Uterus (tissue), 4 donors: ENCODE results near the gene SNCAIP. TPM values are rescaled to one million over a fixed set of nuclear protein-coding genes. Genes with fewer than 3 reads are reported as not detected.

ENCODE experiments used
- DNase-seq, 2 donors: peaks; one replicate each; pipeline ENCODE4 v3.0.0-alpha.2; 2019 to 2020
- H3K27ac ChIP-seq, 2 donors: fragments of 200-600 bp; sonication (generic); 1 replicate in 1 of 2; 2 replicates in 1 of 2; pipeline ENCODE4 v1.5.1; 2016 to 2018
- H3K27me3 ChIP-seq, 2 donors: fragments of 200-600 bp; sonication (generic); one replicate each; pipeline ENCODE4 v1.5.1; 2018 to 2019; ENCODE audit warnings: control low read depth in 1 of 2
- H3K36me3 ChIP-seq, 2 donors: fragments of 200-600 bp; sonication (generic); one replicate each; pipeline ENCODE4 v1.5.1; 2019; ENCODE audit warnings: control low read depth in 1 of 2
- H3K4me1 ChIP-seq, 2 donors: fragments of 200-600 bp; sonication (generic); one replicate each; pipeline ENCODE4 v1.5.1; 2018 to 2019; ENCODE audit warnings: control low read depth in 1 of 2
- H3K4me3 ChIP-seq, 2 donors: fragments of 200-600 bp; sonication (generic); 1 replicate in 1 of 2; 2 replicates in 1 of 2; pipeline ENCODE4 v1.5.1; 2018 to 2019; ENCODE audit warnings: mild to moderate bottlenecking in 1 of 2
- H3K9me3 ChIP-seq, 2 donors: fragments of 200-600 bp; sonication (generic); one replicate each; pipeline ENCODE4 v1.5.1; 2019; ENCODE audit warnings: control low read depth in 1 of 2
- CTCF ChIP-seq, 4 experiments: fragments of 200-600 bp in 2 of 4; fragments of 450-650 bp in 2 of 4; sonication (generic) in 2 of 4; IDR thresholded peaks; one replicate each; pipeline ENCODE4 v1.5.1; 2016 to 2019; ENCODE audit warnings: antibody characterized with exemption in 4 of 4, mild to moderate bottlenecking in 2 of 4, moderate library complexity in 1 of 4
- POLR2A ChIP-seq, 2 donors: fragments of 450-650 bp; IDR thresholded peaks; one replicate each; pipeline ENCODE4 v1.6.1; 2016; ENCODE audit warnings: antibody characterized with exemption in 2 of 2, mild to moderate bottlenecking in 1 of 2, moderate library complexity in 1 of 2
- intact Hi-C: fragments of 100-400 bp; cut with DNase I; formaldehyde crosslinking; loops from one replicate; pipeline ENCODE4 v1.15.1; 2023; ENCODE audit warnings: low total_unique reads
- total RNA-seq, 4 donors: library from RNA; depleted of rRNA in 3 of 4; stranded (reverse); fragments of >200 nt in 3 of 4; gene quantifications; one replicate each; pipeline versions ENCODE4 v1.1.0 to v1.2.4, GENCODE V29; 2014 to 2023
- donor health status: DM: yes; HTN: yes; CAD: no.

The SNCAIP gene
- total RNA-seq, 4 donors from 2014 or later, result 15.3 to 104 (median 35.0) TPM

DNA sequence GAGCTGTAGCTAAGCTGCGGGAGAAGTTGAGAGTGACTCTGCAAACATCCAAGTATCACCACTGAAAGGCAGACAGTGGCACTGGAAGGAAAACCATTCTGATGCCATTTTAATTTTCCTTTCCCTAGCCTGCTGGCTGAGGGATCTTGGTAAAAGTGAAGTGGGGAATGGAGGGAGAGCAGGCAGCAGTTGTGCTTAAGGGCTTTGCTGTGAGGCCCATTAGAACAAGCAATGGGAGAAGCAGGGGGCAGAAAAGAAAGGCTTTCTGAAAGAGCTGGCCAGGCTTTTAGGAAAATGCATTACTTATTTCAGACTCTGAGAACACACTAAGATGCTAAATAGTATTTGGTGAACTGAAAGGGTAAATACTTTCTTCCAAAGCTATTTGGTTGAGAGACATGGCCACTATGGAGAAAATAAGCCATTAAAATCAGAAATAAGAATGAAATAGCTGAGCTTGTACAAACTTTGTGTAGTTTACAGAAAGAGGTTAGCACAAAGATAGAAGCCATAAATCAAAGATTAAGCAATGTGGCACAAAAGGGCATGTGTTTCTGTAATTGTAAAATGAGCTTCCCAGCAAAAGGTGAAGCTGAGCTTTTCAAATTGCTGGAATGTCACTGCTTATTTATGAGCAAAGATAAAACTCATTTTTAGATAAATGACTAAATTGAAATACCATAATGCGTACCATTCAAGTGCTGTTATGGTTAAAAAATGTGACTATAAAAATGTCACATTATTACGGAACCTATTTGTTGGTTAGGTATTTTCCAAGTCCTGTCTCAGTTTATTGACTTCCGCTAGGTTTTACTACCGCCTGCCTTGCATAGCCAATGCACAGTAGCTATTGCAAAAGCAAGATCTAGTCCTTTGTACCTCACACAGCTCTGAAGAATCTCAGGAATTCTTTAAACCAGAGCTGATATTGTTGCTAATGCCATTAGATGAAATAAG is 20.8 kb downstream of the SNCAIP start:
- Histone ChIP-seq H3K4me1 (no peaks in the 10 kb centered on the region), H3K9me3 (no peaks in the 10 kb centered on the region), H3K27me3 (no peaks in the 10 kb centered on the region), H3K27ac (no peak overlapping the region), H3K36me3 (no peaks in the 10 kb centered on the region), H3K4me3 (no peak overlapping the region)
- TF ChIP-seq CTCF (IDR thresholded peaks at IDR 0.05), result no peak
- TF ChIP-seq POLR2A (IDR thresholded peaks at IDR 0.05), result no peak
- intact Hi-C loops, result no loop called here
- no peak for DNase-seq

DNA sequence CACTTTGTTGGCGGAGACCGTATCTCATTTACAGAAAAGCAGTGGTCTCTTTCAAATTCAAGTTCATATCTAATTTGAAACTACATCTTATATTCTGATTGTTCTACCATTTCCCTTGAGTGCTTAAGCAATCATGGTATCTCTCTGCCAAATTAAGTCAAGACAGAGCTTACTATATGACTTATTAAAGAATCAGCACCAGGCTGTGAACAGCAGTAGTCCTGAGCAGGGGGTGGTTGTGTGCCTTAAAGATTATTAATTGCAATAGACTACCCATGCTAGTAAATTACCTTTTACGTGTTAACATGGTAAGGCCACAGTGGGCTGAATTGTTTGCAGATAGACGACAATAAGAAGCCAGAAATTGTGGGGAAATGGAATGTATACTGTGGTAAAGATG is 21.5 kb downstream of the SNCAIP start:
- H3K27me3 ChIP-seq, result no peaks in the 10 kb centered on the region
- no peaks in the 10 kb centered on the region for H3K9me3 ChIP-seq
- H3K36me3 ChIP-seq, result no peaks in the 10 kb centered on the region
- no peak overlapping the region for H3K27ac ChIP-seq
- no peak for DNase-seq
- no peak for TF ChIP-seq POLR2A (IDR thresholded peaks at IDR 0.05)
- TF ChIP-seq CTCF (IDR thresholded peaks at IDR 0.05), result no peak
- no peaks in the 10 kb centered on the region for H3K4me1 ChIP-seq
- intact Hi-C loops, result no loop called here
- no peak overlapping the region for H3K4me3 ChIP-seq

DNA sequence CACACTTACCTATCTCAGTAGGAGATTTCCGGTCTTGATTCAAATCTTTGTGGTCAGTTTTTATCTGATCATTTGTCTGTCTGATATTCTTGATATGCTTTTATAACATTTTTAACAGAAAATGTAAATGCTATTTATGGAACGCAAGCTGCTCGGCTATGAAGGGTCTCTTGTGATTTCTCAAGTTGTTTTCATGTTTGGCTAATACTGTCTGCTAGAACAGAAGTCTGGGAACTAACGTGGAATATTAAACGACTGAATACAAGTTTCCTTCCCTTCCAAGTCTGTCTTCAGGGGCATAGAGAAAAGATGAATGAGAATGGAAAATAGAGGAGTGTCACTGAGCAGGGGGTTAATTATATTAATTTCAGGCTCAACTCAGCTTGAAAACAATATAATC is 27.6 kb downstream of the SNCAIP start:
- Histone ChIP-seq H3K4me1 (peaks cover 0 to 4% of the 10 kb centered on the region in 2 donors), H3K27ac (no peak overlapping the region), H3K4me3 (no peak overlapping the region), H3K36me3 (no peaks in the 10 kb centered on the region), H3K9me3 (no peaks in the 10 kb centered on the region), H3K27me3 (no peaks in the 10 kb centered on the region)
- intact Hi-C loops, result no loop called here
- DNase-seq, result no peak
- TF ChIP-seq CTCF (IDR thresholded peaks at IDR 0.05), result no peak

- H3K4me1 ChIP-seq, result peaks cover 0 to 4% of the 10 kb centered on the region in 2 donors
- DNase-seq, result no peak
- no peak overlapping the region for H3K4me3 ChIP-seq
- H3K27ac ChIP-seq, result no peak overlapping the region
- H3K27me3 ChIP-seq, result no peaks in the 10 kb centered on the region
- H3K36me3 ChIP-seq, result no peaks in the 10 kb centered on the region
- TF ChIP-seq CTCF (IDR thresholded peaks at IDR 0.05) (no peak), POLR2A (IDR thresholded peaks at IDR 0.05) (no peak)
- intact Hi-C loops, result no loop called here
- no peaks in the 10 kb centered on the region for H3K9me3 ChIP-seq
Measured at GRCh38 chr5:122341087-122341486, 29.1 kb downstream of the SNCAIP start.

DNA sequence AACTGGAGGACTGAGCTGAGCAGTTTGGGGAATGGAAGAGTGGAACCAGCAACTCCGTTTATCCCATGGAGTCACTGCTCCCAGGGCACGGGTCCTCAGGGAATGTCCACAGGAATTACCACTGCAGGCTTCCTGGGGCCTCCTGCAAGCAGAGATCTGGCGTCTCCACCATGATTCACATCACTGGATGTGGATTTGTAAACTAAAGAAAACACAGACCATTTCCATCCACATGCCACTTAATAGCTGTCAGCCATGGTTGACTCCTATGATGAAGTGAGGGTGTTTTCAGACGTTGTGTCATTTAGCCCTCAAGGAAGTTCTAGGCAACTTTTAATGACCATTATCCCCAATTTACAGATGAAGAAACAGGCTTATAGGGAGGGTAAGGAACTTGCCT is 30.2 kb downstream of the SNCAIP start:
- no peaks in the 10 kb centered on the region for H3K36me3 ChIP-seq

More for the DNA sequence above, 30.2 kb downstream of the SNCAIP start:
- intact Hi-C loops, result no loop called here
- H3K4me3 ChIP-seq, result no peak overlapping the region
- peaks cover 0 to 12% of the 10 kb centered on the region in 2 donors for H3K4me1 ChIP-seq
- TF ChIP-seq POLR2A (IDR thresholded peaks at IDR 0.05), result no peak
- TF ChIP-seq CTCF (IDR thresholded peaks at IDR 0.05), result no peak
- H3K27me3 ChIP-seq, result no peaks in the 10 kb centered on the region
- no peak for DNase-seq
- no peaks in the 10 kb centered on the region for H3K9me3 ChIP-seq
- H3K27ac ChIP-seq, result no peak overlapping the region
